SK-N-MC (cell line): ENCODE measurements around the gene UTP4.

Experiments
- EZH2 ChIP-seq: fragments of 200-600 bp; sonication (generic); IDR thresholded peaks from one replicate; pipeline ENCODE4 v1.6.1; 2017; ENCODE audit warnings: antibody characterized with exemption
- FOXP2 ChIP-seq: optimal IDR thresholded peaks from 2 replicates; pipeline ENCODE3; 2011; ENCODE audit warnings: mild to moderate bottlenecking, moderate library complexity; ENCODE audit not compliant: insufficient read depth; ENCODE audit errors: extremely low read length, control extremely low read depth
- POLR2AphosphoS5 ChIP-seq: IDR thresholded peaks from 2 replicates; pipeline ENCODE4 v1.6.1; 2012; ENCODE audit warnings: mild to moderate bottlenecking, low read depth, low read length, borderline replicate concordance

- TF ChIP-seq POLR2AphosphoS5 (no peak), EZH2 (no peak), FOXP2 (no peak)
Observed at GRCh38 chr16:69188236-69188549, 55.7 kb downstream of the UTP4 start.
